MM.1S (cell line): Measurements from ENCODE around the gene OSBP2.

Experiments
- DNase-seq: peaks from one replicate; pipeline ENCODE4 v3.0.0-alpha.2; 2015
- H2AFZ ChIP-seq: fragments of 300-600 bp; sonication (generic); 2 replicates; pipeline ENCODE4 v1.6.0; 2016; ENCODE audit warnings: antibody characterized with exemption, low read length
- H3F3A ChIP-seq: fragments of 300-600 bp; sonication (generic); 2 replicates; pipeline ENCODE4 v1.6.1; 2016; ENCODE audit warnings: mild to moderate bottlenecking, antibody characterized with exemption, low read length, moderate library complexity, mixed read lengths; ENCODE audit not compliant: insufficient read depth
- H3K27ac ChIP-seq: fragments of 300-600 bp; sonication (generic); 2 replicates; pipeline ENCODE4 v1.5.1; 2016; ENCODE audit warnings: mild to moderate bottlenecking, low read length
- H3K27me3 ChIP-seq: fragments of 300-600 bp; sonication (generic); replicated peaks from 2 replicates; pipeline ENCODE4 v1.6.0; 2016; ENCODE audit warnings: low read length; ENCODE audit not compliant: insufficient read depth
- H3K36me3 ChIP-seq: fragments of 300-600 bp; sonication (generic); replicated peaks from 2 replicates; pipeline ENCODE4 v1.6.1; 2016; ENCODE audit warnings: mild to moderate bottlenecking, low read length, mixed read lengths; ENCODE audit not compliant: insufficient read depth
- H3K4me1 ChIP-seq: fragments of 300-600 bp; sonication (generic); 2 replicates; pipeline ENCODE4 v1.6.1; 2016; ENCODE audit warnings: low read length, mixed read lengths
- H3K4me2 ChIP-seq: fragments of 300-600 bp; sonication (generic); 2 replicates; pipeline ENCODE4 v1.6.0; 2016; ENCODE audit warnings: low read depth, low read length
- H3K4me3 ChIP-seq: fragments of 300-600 bp; sonication (generic); 2 replicates; pipeline ENCODE4 v1.5.1; 2016; ENCODE audit warnings: low read length, mixed read lengths
- H3K79me2 ChIP-seq: fragments of 300-600 bp; sonication (generic); 2 replicates; pipeline ENCODE4 v1.6.1; 2016; ENCODE audit warnings: mixed run types, low read length, mixed read lengths
- H3K9ac ChIP-seq: fragments of 300-600 bp; sonication (generic); 2 replicates; pipeline ENCODE4 v1.6.1; 2016; ENCODE audit warnings: low read length, mixed read lengths
- H3K9me2 ChIP-seq: fragments of 300-600 bp; sonication (generic); replicated peaks from 2 replicates; pipeline ENCODE4 v1.6.1; 2016; ENCODE audit warnings: mild to moderate bottlenecking, low read length, mixed read lengths; ENCODE audit not compliant: insufficient read depth
- H3K9me3 ChIP-seq: fragments of 300-600 bp; sonication (generic); replicated peaks from 2 replicates; pipeline ENCODE4 v1.6.1; 2016; ENCODE audit warnings: mild to moderate bottlenecking, low read length, mixed read lengths; ENCODE audit not compliant: insufficient read depth
- H4K20me1 ChIP-seq: fragments of 300-600 bp; sonication (generic); 2 replicates; pipeline ENCODE4 v1.6.1; 2016; ENCODE audit warnings: mild to moderate bottlenecking, low read length, moderate library complexity, mixed read lengths; ENCODE audit not compliant: insufficient read depth
- EZH2 ChIP-seq: fragments of 300-600 bp; sonication (generic); optimal IDR thresholded peaks from 2 replicates; pipeline ENCODE3; 2017; ENCODE audit warnings: low read depth, mild to moderate bottlenecking, antibody characterized with exemption, low read length, mixed read lengths
- EZH2phosphoT487 ChIP-seq: fragments of 300-600 bp; sonication (generic); IDR thresholded peaks from 2 replicates; pipeline ENCODE4 v1.6.1; 2018; ENCODE audit warnings: antibody characterized with exemption, low read length
- TF ChIP-seq, protein P1 (sequence below): fragments of 300-600 bp; sonication (generic); IDR thresholded peaks from 2 replicates; pipeline ENCODE4 v1.5.1; 2016; ENCODE audit warnings: antibody characterized with exemption, low read length, mixed read lengths

Gene OSBP2

DNA sequence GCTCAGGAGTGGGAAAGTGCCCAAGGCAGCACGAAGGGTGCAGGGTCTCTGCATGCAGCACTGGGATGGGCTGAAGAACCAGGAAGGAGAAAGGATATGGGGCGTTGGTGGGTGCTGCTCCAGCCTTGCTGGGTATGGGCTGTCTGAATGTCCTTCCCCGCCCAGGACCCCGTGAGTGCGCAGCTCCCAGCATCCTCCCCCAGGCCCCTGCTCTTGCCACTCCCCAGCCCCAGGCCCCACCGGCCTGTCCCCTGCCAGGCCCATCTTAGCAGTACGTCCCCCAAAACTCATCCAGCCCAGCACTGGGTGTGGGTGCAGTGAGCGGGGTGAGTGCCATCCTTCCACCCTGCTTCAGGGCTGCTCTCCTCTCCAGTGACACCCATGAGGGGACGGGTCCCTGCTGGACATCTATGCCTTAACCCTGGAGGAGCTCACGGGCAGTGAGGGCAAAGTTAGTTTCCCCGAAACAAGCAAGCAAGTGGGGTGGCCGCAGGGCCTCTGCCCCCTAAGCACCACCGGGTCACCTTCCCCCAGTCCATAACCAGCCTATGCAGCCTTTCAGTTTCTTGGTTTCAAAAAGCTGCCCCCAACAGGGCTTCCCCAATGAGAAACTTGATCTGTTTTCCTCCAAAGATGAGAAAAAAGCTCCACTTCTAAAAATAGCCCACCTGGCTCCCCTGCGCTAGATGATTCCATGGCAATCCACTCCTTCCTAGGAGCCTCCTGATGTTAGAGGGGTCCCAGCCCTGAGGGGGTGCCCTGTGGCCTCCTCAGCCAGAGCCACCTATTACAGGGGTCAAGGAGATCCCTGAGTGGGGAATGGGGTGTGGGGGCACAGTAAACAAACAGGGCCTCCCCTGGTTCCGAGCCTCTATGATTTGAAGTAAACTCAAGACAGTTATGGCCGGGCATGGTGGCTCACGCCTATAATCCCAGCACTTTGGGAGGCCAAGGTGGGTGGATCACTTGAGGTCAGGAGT, 170.1 kb downstream of the OSBP2 start:
- H3K36me3 ChIP-seq = no peaks in the 10 kb centered on the region
- TF ChIP-seq, protein P1, sequence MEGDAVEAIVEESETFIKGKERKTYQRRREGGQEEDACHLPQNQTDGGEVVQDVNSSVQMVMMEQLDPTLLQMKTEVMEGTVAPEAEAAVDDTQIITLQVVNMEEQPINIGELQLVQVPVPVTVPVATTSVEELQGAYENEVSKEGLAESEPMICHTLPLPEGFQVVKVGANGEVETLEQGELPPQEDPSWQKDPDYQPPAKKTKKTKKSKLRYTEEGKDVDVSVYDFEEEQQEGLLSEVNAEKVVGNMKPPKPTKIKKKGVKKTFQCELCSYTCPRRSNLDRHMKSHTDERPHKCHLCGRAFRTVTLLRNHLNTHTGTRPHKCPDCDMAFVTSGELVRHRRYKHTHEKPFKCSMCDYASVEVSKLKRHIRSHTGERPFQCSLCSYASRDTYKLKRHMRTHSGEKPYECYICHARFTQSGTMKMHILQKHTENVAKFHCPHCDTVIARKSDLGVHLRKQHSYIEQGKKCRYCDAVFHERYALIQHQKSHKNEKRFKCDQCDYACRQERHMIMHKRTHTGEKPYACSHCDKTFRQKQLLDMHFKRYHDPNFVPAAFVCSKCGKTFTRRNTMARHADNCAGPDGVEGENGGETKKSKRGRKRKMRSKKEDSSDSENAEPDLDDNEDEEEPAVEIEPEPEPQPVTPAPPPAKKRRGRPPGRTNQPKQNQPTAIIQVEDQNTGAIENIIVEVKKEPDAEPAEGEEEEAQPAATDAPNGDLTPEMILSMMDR = no peak
- TF ChIP-seq EZH2phosphoT487 (no peak), EZH2 (no peak)
- H3F3A ChIP-seq = no peaks in the 10 kb centered on the region
- no peaks in the 10 kb centered on the region for H3K9me3 ChIP-seq
- H3K79me2 ChIP-seq = no peaks in the 10 kb centered on the region
- H3K4me3 ChIP-seq = no peak overlapping the region
- H3K9ac ChIP-seq = no peak overlapping the region
- DNase-seq = no peak
- no peaks in the 10 kb centered on the region for H3K4me1 ChIP-seq
- H3K27me3 ChIP-seq = 0 out of 2 replicates have a peak, but pooled peaks cover 4% of the 10 kb centered on the region
- no peak overlapping the region for H2AFZ ChIP-seq
- H3K9me2 ChIP-seq = no peaks in the 10 kb centered on the region
- no peaks in the 10 kb centered on the region for H4K20me1 ChIP-seq
- H3K27ac ChIP-seq = no peak overlapping the region
- H3K4me2 ChIP-seq = no peak overlapping the region

DNA sequence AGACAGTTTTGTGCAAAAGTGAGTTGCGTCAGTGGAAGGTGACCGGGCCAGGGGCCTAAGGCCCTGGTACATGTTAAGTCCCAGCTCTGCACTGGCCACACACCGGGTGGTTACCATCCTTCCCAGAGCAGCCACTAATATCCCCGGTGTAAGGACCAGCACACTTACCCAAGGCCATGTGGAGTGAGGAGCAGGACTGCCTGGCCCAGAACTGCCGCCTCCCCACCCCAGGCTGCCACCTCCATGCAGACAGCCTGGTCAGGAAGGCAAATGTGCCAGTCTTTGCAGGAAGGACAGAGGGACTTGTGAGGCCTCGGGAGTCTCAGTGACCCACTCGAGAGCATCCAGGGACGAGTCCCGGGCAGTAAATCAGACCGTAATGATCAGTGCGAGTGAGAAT, 171.0 kb downstream of the OSBP2 start:
- TF ChIP-seq EZH2 (no peak), EZH2phosphoT487 (no peak)
- TF ChIP-seq, protein P1 = no peak
- no peak overlapping the region for H3K27ac ChIP-seq
- H3K9me3 ChIP-seq = no peaks in the 10 kb centered on the region
- H3K9me2 ChIP-seq = no peaks in the 10 kb centered on the region
- H3K4me3 ChIP-seq = no peak overlapping the region
- 0 out of 2 replicates have a peak, but pooled peaks cover 4% of the 10 kb centered on the region for H3K27me3 ChIP-seq
- no peaks in the 10 kb centered on the region for H4K20me1 ChIP-seq
- no peaks in the 10 kb centered on the region for H3K36me3 ChIP-seq
- no peak overlapping the region for H3K9ac ChIP-seq
- no peak for DNase-seq
- H3K4me2 ChIP-seq = no peak overlapping the region
- H2AFZ ChIP-seq = no peak overlapping the region
- H3F3A ChIP-seq = no peaks in the 10 kb centered on the region
- no peaks in the 10 kb centered on the region for H3K4me1 ChIP-seq
- no peaks in the 10 kb centered on the region for H3K79me2 ChIP-seq

DNA sequence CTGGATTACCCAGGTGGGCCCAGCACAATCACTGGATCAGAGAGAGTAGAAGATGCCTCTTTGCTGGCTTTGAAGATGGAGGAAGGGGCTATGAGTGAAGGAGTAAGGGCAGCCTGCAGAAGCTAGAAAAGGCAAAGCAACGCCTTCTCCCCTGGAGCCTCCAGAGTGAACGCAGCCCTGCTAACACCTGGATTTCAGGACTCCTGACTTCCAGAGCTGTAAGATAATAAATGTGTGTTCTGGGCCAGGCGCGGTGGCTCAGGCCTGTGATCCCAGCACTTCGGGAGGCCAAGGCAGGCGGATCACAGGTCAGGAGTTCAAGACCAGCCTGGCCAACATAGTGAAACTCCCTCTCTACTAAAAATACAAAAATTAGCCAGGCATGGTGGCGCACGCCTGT, 171.5 kb downstream of the OSBP2 start:
- TF ChIP-seq EZH2phosphoT487 (no peak), EZH2 (no peak)
- TF ChIP-seq, protein P1 = no peak
- Histone ChIP-seq H3K4me2 (no peak overlapping the region), H2AFZ (no peak overlapping the region), H3K9me2 (no peaks in the 10 kb centered on the region), H3F3A (no peaks in the 10 kb centered on the region), H3K79me2 (no peaks in the 10 kb centered on the region), H3K36me3 (no peaks in the 10 kb centered on the region), H3K9me3 (no peaks in the 10 kb centered on the region), H3K4me3 (no peak overlapping the region), H3K27ac (no peak overlapping the region), H4K20me1 (no peaks in the 10 kb centered on the region; the same call in 1 of the 2 replicates), H3K27me3 (0 out of 2 replicates have a peak, but pooled peaks cover 3% of the 10 kb centered on the region), H3K9ac (no peak overlapping the region), H3K4me1 (no peaks in the 10 kb centered on the region)
- DNase-seq = no peak
